GM19395 (cell line): ENCODE data around the gene ROPN1L.
"Not testable (repeated sequence)": the region's sequence is repeated elsewhere in the genome, so short reads cannot be mapped to it uniquely, and the experiment has no call there.

Experiments
- ATAC-seq: cut with Tn5 transposase; IDR thresholded peaks from one replicate; pipeline ENCODE4 v1.9.1; 2021; ENCODE audit warnings: mild to moderate bottlenecking, moderate library complexity; ENCODE audit not compliant: unreplicated experiment

Gene ROPN1L

DNA sequence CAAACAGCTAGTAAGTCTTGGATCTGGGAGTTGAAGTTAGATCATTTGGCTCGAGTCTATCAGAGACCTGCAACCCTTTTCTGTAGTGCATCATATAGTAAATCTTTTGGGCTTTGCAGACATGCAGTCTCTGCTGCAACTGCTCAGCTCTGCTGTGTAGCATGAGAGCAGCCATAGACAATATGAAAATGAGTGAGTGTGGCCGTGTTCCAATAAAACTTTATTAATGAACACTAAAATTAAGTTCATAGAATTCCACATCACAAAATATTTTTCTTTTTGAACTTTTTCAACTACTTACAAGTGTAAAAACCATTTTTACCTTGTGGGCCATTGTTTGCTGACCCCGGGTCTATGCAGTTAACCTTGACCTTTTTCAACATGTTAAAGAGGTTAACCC, 35.2 kb downstream of the ROPN1L start:
- ATAC-seq: no peak

- ATAC-seq: no peak
These were observed 36.3 kb downstream of the ROPN1L start for GRCh38 chr5:10477943-10478342.

DNA sequence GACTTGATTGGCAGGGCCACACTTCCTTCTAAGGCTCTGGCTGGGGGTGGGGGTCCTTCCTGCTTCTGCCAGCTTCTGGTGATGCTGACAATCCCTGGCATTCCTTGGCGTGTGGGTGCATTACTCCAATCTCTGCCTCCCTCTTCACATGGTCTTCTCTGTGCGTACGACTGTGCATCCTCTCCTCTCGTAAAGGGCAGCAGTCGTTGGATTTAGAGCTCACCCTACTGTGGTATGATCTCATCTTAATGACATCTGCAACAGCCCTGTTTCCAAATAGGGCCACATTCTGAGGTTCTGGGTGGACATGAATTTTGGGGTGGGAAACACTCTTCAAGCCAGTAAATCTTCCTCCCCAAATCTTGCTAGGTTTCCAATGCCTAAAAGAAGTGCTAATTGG, 36.8 kb downstream of the ROPN1L start:
- no peak for ATAC-seq

GRCh38 chr5:10479154-10479721, 37.6 kb downstream of the ROPN1L start:
- no peak for ATAC-seq

GRCh38 chr5:10480237-10480985, 38.7 kb downstream of the ROPN1L start:
- ATAC-seq: no peak

DNA sequence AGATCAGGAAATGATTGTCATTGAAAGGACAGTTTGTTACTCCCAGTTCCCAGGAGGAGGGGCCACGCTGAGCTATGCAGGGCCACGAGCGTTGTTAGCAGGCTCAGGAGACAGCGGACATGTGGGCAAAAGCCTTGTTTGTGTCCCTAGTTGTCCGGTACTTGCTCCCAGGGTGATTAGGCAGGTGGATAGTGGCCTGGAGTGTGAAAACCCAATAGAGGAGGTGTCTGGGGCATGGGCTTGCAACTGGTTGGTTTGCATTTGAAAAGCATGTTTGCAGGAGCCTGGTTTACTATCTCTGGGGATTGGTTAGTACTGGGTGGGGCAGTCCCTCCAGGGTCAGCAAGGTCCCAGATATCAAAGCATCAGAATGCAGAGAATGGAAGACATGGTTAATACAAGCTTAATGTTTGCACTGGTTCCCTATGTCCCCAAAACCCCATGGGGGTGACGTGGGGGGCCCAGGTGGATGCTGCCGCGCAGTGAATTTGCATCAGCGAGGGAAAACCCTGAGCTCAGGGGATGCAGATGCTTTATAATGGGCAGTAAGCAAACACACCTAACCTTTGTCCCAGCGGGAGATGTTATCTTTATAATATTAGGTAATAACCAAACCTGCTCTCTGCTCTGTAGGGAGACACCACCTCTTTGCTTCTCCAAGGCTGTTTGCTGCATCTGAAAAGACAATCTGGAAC, 39.7 kb downstream of the ROPN1L start:
- ATAC-seq: no peak

DNA sequence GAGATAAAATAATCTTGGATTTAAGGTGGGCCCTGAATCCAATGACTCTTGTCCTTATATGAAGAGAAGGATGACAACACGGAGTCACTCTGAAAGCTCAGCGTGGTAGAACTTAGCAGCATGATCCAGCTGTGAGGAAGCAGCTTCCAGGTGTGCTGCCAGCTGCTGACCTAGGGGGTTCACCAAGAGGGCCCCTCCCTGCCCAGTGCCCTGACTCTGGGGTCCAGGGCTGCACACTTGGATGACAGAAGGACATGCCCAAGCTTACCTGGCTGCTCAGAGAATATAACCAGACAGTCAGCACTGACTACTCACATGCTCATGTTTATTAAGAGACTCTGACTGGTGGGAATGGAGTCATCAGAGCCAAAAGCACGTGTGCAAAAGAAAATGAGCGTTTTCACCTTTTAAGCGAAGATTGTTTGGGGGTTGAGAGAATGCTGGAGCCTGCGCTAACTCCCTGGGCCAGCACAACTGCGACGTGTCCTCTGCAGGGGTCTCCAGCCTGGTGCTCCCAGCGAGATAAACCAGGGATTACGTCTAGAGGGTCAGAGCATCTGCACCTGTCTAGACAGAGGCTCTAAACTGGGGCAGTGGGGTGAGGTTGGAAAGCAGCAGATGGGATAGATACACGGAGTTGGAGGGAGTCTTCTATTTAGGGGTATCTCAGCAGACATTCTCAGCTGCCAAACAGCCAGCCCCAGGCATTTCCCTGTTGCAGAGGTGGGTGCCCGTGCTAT, 41.3 kb downstream of the ROPN1L start:
- no peak for ATAC-seq

- no peak for ATAC-seq
These were observed 43.1 kb downstream of the ROPN1L start for GRCh38 chr5:10484774-10485141.

DNA sequence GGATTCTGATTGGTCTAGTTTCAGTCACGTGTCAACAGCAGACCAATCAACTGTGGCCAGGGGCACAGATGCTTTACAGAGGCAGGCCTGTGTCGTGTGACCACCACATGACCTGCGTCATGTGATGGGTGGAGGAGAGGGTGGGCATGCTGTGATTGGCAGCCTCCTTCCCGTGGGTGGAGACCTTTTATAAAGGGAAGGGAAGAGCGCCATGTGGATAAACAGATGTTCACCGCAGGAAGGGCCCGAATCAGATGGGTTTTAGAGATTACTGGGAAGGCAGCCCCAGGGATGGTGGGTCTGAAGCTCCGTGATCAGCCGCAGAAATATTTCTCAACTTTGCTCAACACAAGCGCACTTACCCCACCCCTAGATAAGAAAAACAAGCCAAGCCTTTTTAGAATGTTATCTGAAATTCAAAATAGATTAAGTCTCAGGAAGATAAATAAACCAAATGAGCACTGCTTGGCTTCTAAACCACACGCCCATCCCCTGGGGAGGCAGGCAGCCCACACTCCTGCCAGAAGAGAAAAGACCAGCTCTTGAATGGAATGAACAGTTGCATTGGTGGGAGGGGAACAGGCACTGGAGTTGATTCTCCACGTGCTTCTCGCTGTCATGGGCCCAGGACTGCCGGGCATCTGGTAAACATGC, 43.6 kb downstream of the ROPN1L start:
- no peak for ATAC-seq

GRCh38 chr5:10485897-10486296, 44.2 kb downstream of the ROPN1L start:
- no peak for ATAC-seq

DNA sequence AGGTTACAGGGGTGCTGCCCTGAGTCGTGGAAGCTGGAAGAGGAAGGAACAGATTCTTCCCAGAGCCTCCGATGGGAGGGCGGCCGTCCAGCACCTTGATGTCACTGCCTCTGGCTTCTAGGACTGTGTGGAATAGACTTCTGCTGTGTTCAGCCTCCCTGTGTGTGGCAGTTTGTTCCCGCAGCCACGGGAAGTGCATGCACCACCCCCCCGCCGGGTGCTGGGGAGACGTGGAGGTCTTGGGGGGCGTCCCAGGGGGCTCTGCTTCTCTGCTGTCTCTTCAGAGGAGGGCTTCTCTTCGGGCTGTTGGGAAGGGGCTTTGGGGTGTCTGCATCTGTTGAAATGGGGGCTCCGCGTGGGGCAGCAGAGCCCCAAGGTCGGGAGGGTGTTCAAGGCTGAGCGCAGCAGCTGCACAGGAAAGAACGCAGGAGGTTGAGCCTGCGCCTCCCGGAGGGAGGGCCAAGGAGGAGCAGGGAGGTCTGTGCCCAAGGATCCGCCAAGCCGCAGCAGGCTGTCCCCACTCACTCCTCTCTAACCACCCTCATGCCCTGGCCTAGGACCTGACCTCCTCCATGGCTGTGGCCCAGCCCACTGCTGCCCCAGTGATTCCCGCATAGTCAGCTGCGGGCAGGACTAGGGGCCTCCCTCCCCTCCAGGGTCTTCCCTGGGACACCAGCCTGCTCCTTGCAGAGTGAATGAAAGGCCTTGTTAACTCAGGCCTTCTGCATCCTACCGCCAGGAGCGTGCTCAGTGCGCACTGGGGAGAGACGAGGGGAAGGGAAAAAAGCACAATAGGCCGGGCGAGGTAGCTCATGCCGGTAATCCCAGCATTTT, 45.0 kb downstream of the ROPN1L start:
- no peak for ATAC-seq

DNA sequence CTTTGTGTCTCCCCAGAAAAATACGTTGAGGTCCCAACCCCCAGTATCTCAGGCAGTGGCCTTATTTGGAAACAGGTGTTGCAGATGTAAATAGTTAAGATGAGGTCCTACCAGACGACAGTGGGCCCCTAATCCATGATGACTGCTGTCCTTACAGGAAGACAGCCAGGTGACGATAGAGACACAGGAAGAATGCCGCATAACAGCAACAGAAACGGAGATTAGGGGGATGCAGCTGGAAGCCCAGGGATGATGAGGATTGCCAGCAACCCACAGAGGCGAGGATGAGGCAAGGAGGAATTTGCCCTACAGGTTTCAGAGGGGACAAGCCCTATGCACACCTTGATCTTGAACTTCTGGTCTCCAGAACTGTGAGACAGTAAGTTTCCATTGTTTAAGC, 46.5 kb downstream of the ROPN1L start:
- ATAC-seq: no peak

- ATAC-seq: peak; percentile 94
These were observed 48.2 kb downstream of the ROPN1L start for GRCh38 chr5:10489810-10490426.

DNA sequence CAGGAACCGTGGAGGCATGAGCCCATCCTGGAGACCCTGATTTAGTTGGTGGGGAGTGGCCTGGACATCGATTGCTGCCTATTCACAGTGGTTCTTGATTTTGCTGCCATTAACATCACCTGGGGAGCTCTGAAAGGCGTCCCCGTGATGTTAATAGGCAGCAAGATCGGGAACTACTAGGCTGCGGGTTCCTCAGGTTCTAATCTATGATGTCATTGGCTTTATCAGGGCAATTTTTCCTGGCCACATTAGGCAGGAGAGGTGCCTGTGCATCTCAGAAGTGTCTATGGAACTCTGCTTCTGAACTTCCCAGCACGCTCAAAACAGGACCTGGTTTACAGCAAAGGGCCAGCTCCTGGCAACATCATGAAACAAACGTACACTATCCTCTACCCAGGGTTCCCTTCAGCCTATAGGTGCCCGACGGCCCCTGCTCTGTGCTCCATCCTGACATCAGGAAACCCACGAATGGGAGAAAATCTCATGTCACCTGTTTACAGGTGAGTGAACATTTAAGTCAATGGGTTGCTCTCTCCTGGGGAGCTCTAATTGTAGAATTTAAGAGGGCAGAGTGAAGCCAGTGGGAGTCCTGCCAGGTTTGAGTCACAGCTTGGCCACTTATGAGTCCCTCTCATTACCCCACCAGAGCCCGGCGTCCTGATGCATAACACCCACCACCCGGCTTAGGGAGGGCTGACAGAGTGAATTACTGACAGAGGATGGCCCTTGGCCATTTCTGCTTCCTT, 49.4 kb downstream of the ROPN1L start:
- no peak for ATAC-seq

GRCh38 chr5:10491673-10492026, 50.0 kb downstream of the ROPN1L start:
- ATAC-seq: no peak

GRCh38 chr5:10493884-10494283, 52.2 kb downstream of the ROPN1L start:
- ATAC-seq: no peak

- ATAC-seq: not testable (repeated sequence)
These were observed 52.8 kb downstream of the ROPN1L start for GRCh38 chr5:10494497-10494896.

DNA sequence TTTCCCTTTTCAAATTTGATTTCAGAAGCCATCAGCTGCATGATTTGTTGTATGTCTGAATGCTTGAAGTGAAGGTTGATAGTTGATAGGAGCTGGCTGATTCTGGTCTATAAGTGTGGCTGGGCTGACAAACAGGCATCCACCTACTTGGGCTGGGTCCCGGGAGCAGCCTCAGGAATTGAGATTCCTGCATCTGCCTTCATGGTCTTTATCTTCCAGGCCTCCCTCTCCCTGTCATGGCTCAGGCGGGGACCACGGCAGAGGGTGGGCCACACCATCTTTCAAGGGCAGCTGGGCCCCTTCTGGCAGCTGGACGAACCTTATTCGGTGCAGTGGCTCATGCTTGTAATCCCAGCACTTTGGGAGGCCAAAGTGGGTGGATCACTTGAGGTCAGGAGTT, 55.9 kb downstream of the ROPN1L start:
- ATAC-seq: no peak

- ATAC-seq: no peak
These were observed 56.7 kb downstream of the ROPN1L start for GRCh38 chr5:10498350-10498749.
